Stimulated activated CD8-positive, alpha-beta memory T cell treated with anti-CD3 and anti-CD28 coated beads, Interleukin-12 subunit alpha, Interleukin-12 subunit beta, amount 100 ng/mL, for 1 hour (primary cell): ENCODE data around the gene ISY1.
"Not testable (repeated sequence)": the region's sequence is repeated elsewhere in the genome, so short reads cannot be mapped to it uniquely, and the experiment has no call there.

Source experiments
- DNase-seq: peaks from one replicate; pipeline ENCODE4 v3.0.0-alpha.2; 2020; ENCODE audit warnings: low read depth

The ISY1 gene

DNA sequence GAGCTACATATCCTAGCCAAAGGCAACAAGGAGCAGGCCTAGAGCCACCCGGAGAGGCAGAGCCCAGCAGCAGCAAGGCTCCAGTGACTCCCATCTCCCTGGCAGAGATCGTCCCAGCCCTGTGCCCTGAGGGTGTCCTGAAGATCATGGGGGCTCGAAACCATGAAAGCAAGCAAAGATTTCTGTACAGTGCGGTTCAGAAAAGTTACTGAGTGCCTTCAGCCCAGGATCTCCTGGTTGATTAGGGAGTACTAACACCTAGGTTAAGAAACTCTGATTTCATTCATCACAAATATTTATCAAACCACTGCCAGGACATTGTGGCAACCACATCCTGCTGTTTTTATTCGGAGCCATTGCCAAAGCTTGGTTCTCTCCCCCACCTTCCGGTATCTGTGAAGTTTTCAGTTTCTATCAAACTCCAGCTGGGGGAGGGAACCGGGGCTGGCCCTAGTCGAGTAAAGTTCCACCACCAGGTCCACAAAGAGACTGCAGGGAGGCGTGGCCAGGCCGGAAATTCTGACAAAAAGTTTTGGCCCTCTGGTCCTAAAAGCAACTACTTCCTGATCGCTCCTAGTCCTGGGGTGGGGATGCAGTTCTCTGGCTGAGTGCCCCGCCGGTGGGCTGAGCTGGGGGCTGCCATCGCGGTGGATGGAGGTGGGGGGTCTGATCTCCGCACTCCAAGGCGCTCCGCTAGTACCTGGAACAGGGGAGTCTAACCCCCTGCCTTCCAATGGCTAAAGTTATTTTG, 40.4 kb downstream of the ISY1 start:
- peak; percentile 78 for DNase-seq

DNA sequence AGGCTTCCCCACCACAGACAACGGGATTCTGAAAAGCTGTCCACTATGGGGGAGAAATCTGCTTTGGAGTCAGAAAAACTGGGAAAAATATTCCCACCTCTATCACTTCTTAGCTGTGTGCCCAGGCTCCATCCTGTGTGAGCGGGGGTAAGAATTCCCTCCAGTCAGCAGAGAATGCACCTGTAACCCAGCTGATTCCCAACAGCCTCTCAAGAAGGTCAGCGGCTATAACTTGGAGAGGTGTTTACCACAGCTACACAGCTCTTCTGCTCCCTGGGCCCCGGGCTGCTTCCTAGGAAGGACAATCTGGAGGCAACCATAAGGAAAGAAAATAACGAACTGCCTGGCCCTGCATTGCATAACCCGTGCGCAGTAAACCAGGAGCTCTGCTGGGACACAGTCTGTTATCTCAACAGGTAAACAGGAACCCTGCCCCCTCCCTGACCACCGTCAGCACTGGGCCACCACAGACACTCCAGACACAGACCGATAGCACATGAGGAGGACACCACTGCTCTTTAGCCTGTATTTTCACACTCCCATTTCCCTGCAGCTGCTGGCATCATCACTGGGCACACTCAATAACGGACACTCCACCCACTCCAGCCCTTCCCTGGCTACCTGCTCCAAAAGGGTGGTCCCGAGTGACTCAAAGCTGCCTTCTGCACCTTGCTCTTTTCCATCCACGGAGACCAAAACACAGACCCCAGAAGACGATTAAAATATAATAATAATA, 41.3 kb downstream of the ISY1 start:
- no peak for DNase-seq

DNA sequence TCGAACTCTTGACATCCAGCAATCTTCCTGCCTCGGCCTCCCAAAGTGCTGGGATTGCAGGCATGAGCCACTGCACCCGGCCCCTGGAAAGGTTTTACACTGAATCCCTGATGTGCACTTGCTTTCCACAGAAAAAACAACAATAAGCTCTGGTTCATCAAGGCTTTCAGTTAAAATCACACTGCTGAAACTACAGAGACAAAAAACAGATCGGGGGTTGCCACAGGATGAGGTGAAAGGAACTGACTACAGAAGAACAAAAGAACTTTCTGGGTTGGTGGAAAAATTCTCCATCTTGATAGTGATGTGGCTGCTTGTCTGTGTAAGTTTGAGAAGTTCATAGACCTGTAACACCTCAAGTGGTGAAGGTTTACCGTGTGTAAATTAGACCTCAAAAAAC, 42.1 kb downstream of the ISY1 start:
- DNase-seq, result no peak

DNA sequence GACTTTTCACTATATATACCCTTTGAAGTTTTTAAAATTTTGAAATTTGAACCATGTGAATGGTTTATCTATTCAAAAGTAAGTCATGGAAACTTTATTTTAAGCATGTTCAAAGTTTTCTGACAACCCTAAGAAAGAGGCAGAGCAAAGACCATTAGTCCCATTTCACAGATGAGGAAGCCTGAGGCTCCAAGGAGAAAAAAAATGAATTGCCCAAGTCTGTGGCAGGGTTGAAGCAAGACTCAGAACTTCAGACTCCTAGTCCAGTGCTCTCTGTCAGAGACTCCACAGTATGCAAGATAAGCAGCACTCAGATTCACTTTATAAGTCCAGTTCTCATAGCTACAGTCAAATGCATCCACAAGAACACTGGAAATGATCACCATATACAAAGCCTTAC, 43.7 kb downstream of the ISY1 start:
- no peak for DNase-seq

DNA sequence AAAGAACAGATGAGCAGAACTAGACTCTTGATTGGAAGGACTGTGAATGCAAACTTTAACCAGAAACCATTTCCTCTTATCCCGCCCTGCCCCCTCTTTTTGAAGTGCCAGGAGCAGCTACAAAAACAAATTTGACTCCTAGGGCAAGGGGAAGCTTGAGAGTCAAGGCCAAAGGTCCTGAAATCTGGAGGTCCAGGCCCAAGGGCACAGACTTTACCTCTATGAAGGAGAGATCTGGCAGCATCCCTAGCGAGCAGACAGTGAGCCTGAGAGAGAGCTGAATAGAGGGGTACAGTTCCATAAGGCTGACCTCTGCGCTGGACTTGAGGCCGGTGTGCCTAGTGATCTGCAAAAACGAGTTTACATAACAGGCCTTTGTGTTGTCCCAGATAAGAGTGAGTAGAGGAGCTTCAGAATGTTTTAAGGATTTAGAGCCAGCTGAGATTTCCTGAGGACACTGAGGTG, 44.3 kb downstream of the ISY1 start:
- no peak for DNase-seq

DNA sequence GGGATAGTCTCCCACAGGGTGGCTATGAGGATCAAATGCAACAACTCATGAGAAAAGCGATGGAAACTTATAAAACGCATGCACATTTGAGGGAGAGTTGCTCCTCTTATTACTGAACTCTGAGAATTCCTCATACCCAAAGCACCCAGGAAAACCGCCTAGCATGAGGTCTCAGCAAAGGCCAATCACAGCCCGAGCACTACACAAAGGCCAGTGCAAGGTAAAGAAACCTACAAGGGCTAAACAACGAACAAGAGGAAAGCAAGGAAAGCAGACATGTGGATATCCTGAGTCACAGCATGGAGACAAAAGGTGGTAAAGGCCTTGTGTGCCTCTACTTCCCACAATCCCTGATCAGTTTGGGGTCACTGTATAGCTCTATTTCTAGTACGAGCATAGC, 46.4 kb downstream of the ISY1 start:
- no peak for DNase-seq

DNA sequence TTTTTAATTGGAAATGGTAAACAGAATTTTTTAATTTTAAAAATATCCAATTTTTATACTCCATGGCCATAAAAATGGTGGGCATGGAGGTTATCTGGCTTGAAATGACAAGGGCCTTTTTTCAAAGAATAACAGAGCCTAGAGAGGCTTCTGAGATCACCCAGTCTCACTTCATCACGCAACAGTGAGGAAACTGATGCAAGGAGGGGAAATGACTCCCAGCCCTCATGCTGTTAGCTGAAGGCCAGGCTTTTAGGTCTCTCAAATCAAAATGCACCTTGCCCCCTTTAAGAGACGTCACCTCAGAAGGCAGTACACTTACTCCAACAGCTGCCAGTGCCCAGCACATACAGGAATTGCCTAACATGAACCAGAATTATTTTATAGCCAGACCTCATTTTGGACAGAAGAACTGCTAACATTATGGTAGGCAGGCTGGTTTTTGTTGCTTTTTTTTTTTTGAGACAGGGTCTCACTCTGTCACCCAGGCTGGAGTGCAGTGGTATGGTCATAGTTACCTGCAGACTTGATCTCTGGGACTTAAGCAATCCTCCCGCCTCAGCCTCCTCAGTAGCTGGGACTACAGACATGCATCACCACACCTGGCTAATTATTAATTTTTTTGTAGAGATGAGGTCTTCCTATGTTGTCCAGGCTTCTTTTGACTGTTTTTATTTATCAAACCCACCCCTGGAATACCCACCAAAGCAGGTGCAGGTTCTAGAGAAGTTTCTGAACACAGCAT, 48.4 kb downstream of the ISY1 start:
- no peak for DNase-seq

DNA sequence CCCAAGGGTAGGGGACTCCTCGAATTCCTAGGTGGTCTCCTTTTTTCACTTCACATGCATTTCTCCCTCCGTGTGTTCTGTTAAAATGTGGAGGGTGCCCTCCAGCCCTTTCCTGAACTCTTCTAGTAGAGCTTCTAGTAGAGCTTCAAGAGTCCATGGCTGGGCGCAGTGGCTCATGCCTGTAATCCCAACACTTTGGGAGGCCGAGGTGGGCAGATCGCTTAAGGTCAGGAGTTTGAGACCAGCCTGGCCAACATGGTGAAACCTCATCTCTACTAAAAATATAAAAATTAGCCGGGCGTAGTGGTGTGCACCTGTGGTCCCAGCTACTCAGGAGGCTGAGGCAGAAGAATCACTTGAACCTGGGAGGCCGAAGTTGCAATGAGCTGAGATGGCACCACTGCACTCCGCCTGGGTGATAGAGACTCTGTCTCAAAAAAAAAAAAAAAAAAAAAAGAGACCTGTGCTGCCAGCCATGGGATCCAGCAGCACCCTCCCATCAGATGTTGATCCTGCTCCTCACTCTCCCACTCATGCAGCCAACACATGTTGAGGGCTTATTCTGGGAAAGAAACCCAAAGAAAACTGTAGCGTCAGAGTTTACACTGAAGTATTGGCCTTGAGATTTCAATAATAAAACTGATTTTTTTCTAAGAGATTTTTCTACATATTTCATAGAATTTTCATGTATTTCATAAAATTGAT, 49.6 kb downstream of the ISY1 start:
- not testable (repeated sequence) for DNase-seq

DNA sequence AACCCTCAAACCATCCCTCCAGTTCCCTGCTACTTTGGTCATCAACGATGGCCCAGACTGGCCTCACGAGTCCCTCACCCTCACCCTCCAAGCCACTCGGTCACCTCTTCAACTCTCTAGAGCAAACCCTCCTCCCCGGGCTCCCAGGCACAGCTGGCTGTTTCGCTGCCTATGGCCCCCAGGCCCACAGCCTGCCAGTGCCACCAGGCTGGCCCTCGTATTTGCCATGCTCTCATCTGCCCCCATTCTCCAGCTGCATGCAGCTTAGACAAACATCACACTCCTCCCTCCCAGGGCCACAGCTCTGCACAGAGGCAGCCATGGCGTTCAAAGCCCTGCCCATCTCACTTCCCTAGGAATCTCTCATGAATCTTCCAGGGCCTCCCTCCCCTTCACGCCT, 53.1 kb downstream of the ISY1 start:
- DNase-seq, result no peak

DNA sequence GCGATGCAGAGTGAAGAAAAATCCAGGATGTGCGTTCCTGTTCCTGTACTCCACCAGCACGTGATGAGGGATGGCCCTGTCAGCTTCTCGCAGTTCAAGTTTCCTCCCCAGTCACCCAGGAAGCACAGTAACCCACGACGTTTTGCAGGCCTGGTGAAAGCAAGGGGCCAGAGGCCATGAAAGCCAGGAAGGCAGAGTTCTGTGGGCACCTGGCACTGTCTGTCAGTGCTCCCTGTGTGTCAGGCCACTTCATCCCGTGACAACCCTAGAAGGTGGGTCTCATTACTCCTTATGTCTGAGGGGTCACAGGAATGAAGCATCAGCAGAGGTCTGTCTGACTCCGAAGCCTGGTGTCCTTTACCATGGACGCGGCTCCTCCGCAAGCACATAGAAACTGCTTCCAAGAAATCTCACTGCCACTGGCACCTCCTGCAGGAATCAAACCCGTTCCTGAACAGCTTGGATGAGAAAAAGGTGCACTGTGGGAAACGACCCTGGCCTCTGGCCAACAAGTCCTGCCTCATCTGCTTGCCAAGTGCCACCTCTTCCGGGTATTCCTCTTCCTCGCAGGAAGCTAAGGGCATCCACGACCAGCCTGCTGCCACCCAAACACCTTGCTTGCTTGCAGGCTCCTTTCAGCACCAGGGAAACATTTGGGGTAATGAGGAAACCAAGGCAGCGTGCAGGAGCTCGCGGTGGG, 53.8 kb downstream of the ISY1 start:
- no peak for DNase-seq

DNA sequence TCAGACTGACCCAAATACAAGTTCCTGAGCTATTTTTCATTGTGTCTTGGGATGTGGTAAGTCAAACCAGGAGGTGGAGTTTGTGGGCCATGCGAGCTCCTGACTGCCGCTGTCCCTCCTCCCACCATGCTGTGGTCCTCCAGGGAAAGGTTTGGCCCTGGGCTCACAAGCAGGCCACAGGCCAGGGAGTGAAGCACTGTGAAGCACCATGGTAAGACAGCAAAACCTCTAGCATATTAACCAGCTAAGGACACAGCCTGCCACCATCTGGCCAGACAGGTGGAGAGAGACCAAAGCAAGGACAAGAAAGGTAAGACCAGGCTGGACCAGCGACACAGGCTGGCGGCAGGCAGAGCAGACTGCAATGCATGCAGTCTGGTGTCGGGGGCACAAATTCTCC, 54.5 kb downstream of the ISY1 start:
- no peak for DNase-seq

DNA sequence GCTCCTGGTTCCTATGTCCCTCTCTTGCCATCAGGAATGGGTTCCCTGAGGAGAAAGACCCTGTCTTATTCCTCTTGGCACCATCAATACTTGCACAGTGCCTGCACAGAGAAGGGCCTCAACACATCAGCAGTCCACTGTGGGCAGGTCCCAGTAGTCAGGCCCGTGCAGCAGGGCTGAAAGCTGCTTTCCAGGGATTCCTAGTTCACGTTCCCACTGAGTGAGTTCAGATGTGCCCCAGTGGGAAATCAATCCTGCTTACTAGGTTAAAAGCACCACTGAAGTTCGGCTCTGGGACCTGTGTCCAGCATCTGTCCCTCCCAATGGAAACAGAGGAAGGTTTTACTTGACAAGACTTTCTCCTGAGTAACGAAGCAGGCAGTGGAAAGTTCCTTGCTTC, 55.0 kb downstream of the ISY1 start:
- no peak for DNase-seq

DNA sequence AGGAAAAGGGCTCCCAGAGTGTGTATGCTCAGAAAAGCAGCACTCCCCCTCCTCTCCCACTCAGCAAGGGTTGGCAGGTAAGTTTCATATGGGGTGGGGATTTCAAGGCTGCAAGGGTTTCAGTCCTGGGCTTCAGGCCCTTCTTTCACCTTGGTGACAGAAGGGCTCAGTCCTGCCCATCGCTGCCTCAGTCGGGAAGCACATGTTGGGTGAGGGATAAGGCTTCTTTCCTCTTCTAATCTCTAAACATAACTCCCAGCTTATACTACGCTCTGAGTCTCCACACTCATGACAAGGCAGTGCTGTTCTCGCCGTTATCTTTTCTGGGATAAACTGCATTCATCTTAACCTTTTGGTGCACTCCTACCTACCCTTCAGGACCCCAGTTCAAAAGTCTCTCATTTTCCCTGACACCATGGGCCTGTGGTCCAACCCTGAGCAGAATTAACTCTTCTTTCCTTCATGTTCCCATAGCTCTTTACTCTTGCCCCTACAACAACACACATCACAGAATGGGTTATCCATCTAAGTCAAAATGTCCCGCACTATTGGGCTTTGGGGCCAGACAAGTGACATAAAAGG, 56.3 kb downstream of the ISY1 start:
- DNase-seq, result no peak

DNA sequence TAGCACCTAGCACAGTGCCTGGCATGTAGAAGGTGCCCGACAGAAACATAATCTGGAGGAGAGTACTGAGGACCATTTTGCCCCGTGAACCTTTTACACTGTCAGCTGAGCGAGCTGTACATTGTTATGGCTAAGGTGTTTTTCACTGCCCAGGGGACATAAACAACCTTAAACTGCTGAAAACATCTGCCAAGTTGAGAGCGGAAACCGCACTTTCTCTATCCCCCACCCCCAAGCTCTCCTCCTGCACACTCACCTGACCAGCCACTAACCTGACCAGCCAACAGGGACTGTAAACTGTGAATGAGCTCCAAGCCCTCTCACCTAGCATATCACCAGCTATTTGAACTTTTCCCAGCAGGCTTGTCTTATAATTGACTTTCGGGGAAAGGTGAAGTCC, 56.8 kb downstream of the ISY1 start:
- DNase-seq, result no peak

DNA sequence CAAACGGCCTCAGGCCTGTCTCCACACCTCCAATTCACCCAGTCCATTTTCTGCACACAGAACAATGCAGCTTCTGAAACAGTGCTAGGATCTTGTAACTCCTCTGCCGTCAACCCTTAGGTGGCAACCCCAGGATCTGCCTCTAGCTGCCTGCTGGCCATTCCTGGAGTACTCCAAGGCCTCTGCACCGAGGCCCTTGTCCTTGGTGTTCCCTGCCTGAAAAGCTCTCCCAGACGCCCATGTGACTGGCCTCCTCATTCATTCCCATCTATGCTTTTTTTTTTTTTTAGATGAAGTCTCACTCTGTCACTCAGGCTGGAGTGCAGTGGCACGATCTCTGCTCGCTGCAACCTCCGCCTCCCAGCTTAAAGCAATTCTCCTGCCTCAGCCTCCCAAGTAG, 57.6 kb downstream of the ISY1 start:
- DNase-seq, result no peak

DNA sequence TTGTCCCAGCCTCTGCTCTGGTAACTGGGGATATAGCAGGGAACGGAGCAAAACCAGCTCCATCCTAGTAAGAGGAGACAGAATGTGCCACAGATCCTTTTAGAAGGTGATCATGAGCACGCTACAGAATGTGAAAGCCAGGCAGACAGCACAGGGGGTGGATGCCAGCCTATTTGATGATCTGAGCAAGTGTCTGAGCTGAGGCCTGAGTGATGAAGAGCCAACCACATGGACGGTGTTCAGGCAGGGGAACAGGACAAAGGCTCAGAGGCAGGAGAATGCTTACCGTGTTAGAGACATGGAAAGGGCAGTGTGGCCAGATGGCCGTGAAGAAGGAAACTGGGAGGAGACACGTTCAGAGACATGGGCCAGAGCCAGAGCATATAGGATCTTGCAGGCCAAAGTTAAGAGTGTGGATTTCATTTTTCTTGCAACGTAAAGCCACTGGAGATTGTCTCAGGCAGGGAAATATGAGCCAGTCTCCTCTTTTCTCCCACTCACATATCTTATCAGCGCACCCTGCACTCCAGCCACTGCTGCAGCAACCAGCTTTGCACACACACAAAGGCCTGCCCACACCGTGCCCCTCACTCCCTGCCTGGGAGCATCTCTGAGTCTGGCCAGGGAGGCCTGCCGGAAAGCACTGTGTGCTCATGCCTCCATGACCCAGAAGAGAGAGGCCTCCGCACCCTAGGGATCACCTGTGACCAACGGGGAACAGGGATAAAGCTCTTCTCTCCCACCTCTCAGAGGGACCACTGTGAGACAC, 59.3 kb downstream of the ISY1 start:
- no peak for DNase-seq

DNA sequence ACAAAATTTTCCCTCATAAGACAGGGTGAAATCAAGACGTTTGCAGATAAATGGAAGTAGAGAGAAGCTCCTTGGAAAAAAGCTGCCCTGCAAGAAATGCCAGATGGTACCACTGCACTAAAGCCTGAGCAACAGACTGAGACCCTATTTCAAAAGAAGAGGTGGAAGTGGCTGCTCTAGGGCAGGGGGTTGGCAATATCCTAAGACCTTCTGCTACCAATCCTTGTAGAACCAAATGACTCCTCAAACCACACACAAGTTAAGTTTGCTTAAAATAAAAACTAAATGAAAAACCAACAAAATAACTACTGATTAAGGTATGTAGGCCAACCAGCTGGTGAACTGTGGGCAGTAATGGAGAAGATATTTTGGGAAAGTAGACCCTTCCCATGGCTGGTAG, 60.6 kb downstream of the ISY1 start:
- no peak for DNase-seq

DNA sequence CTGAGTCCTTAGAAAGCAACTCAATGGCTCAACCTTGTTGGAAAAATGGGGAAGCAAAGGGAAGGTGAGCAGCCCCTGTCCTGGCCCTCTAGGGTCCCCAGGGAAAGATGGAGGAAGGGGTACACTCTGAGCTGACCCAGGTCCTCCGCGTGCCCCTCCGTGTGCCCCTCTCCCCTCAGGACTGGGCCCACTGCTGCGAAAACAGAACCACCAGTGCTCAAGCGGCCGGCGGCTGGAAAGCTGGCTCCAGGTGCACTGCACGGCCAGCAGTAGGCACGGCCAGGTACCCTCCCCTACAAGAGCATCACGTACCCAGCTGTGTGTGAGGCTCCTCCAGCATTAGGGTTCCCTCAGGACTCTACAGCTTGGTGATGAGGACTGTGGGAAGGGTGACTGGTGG, 65.6 kb downstream of the ISY1 start:
- no peak for DNase-seq

DNA sequence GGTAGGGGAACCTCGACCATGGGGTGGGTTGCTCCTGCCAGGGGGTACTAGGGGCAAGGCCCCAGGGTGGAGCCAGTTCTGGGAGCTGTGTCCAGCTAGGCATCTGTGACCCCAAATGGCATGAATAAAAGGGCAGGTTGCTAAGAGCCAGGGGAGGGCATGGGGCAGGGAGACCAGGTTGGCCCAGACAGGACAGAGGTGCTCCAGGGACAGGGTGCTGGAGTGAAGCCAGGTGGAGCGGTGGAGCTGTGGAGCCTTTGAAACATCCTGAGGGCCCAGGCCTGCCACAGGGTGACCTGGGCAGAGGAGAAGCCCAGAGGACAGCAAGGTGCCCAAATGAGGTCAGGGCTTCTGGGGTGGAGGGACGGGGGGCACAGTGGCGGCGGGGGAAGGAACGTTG, 72.6 kb downstream of the ISY1 start:
- not testable (repeated sequence) for DNase-seq

DNA sequence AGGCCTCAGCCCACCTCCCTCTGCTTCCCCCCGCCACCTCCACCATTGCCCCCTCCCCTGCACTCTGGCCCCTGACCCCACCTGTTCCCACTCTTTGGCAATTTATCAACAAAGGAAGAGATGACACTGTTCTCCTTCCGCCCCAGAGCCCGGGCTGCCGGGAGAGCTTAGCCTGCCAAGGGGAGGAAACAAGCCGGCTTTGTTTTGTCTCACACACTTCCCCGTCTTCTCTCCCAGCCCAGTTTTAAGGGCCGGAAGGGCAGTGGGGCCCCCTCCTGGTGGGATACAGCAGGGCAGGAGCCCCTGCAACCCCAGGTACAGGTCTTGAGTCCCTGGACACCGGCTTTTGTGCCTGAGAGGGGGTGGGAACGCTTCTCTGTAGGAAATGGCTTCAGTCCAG, 73.0 kb downstream of the ISY1 start:
- DNase-seq, result not testable (repeated sequence)
